ENCODE results near the gene DNAJA2.
"Not testable (repeated sequence)": the region's sequence is repeated elsewhere in the genome, so short reads cannot be mapped to it uniquely, and the experiment has no call there.

Gene DNAJA2

GRCh38 chr16:46973207-46973995 is at the start of gene DNAJA2:
Gene DNAJA2, minus strand, starts transcription at chr16:46973674. Its CDS starts 102 bp downstream, at chr16:46973572.
- in situ Hi-C loops (cut with MboI; ENCODE audit: low sequenced_read_pairs), result no loop called here

- in situ Hi-C loops (cut with MboI; ENCODE audit: low sequenced_read_pairs), result no loop called here
These were observed 46.1 kb upstream of the DNAJA2 start for GRCh38 chr16:47019568-47019967.

GRCh38 chr16:47018223-47018891 is 44.9 kb upstream of the DNAJA2 start:
- in situ Hi-C loops (cut with MboI; ENCODE audit: low sequenced_read_pairs), result no loop called here

GRCh38 chr16:47017636-47018035 is 44.2 kb upstream of the DNAJA2 start:
- in situ Hi-C loops (cut with MboI; ENCODE audit: low sequenced_read_pairs), result no loop called here

- in situ Hi-C loops (cut with MboI; ENCODE audit: low sequenced_read_pairs), result no loop called here
These were observed 43.2 kb upstream of the DNAJA2 start for GRCh38 chr16:47016700-47017133.

GRCh38 chr16:47013910-47014309 is 40.4 kb upstream of the DNAJA2 start:
- in situ Hi-C loops (cut with MboI; ENCODE audit: low sequenced_read_pairs), result no loop called here

GRCh38 chr16:47013172-47013571 is 39.7 kb upstream of the DNAJA2 start:
- in situ Hi-C loops (cut with MboI; ENCODE audit: low sequenced_read_pairs), result no loop called here

- in situ Hi-C loops (cut with MboI; ENCODE audit: low sequenced_read_pairs), result not testable (repeated sequence)
These were observed 37.3 kb upstream of the DNAJA2 start for GRCh38 chr16:47010812-47011211.

GRCh38 chr16:47008612-47009011 is 35.1 kb upstream of the DNAJA2 start:
- in situ Hi-C loops (cut with MboI; ENCODE audit: low sequenced_read_pairs), result no loop called here

GRCh38 chr16:47008174-47008573 is 34.7 kb upstream of the DNAJA2 start:
- in situ Hi-C loops (cut with MboI; ENCODE audit: low sequenced_read_pairs), result no loop called here

- in situ Hi-C loops (cut with MboI; ENCODE audit: low sequenced_read_pairs), result no loop called here
These were observed 31.2 kb upstream of the DNAJA2 start for GRCh38 chr16:47004652-47005051.

- in situ Hi-C loops (cut with MboI; ENCODE audit: low sequenced_read_pairs), result not testable (repeated sequence)
These were observed 26.6 kb upstream of the DNAJA2 start for GRCh38 chr16:47000066-47000465.

- in situ Hi-C loops (cut with MboI; ENCODE audit: low sequenced_read_pairs), result no loop called here
These were observed 24.4 kb upstream of the DNAJA2 start for GRCh38 chr16:46997844-46998243.

- in situ Hi-C loops (cut with MboI; ENCODE audit: low sequenced_read_pairs), result no loop called here
These were observed 23.5 kb upstream of the DNAJA2 start for GRCh38 chr16:46996952-46997458.

GRCh38 chr16:46996391-46996790 is 22.9 kb upstream of the DNAJA2 start:
- in situ Hi-C loops (cut with MboI; ENCODE audit: low sequenced_read_pairs), result no loop called here

- in situ Hi-C loops (cut with MboI; ENCODE audit: low sequenced_read_pairs), result no loop called here
These were observed 18.5 kb upstream of the DNAJA2 start for GRCh38 chr16:46991729-46992704.

GRCh38 chr16:46986896-46987295 is 13.4 kb upstream of the DNAJA2 start:
- in situ Hi-C loops (cut with MboI; ENCODE audit: low sequenced_read_pairs), result no loop called here

- in situ Hi-C loops (cut with MboI; ENCODE audit: low sequenced_read_pairs), result no loop called here
These were observed 13.0 kb upstream of the DNAJA2 start for GRCh38 chr16:46986438-46986837.

- in situ Hi-C loops (cut with MboI; ENCODE audit: low sequenced_read_pairs), result no loop called here
These were observed 8.9 kb upstream of the DNAJA2 start for GRCh38 chr16:46982335-46982734.

GRCh38 chr16:46980926-46981325 is 7.5 kb upstream of the DNAJA2 start:
- in situ Hi-C loops (cut with MboI; ENCODE audit: low sequenced_read_pairs), result no loop called here

GRCh38 chr16:46976550-46976949 is 3.1 kb upstream of the DNAJA2 start:
- in situ Hi-C loops (cut with MboI; ENCODE audit: low sequenced_read_pairs), result no loop called here
